HepG2 (cell line): ENCODE measurements around the gene GNAL. TPM values are rescaled to one million over a fixed set of nuclear protein-coding genes. Genes with fewer than 3 reads are reported as not detected.

ENCODE experiments used
- CENPBD1 ChIP-seq: sonication (generic); formaldehyde crosslinking; IDR thresholded peaks from 2 replicates; pipeline ENCODE4 v1.8.0; 2022; ENCODE audit warnings: missing genetic modification reagents, low read depth, mild to moderate bottlenecking, borderline replicate concordance
- FOXP4 ChIP-seq: sonication (generic); formaldehyde crosslinking; IDR thresholded peaks from 2 replicates; pipeline ENCODE4 v1.4.0; 2020; ENCODE audit warnings: missing genetic modification reagents
- GATAD2A ChIP-seq: IDR thresholded peaks from 2 replicates; pipeline ENCODE4 v1.6.1; 2016
- IKZF5 ChIP-seq: IDR thresholded peaks from 2 replicates; pipeline ENCODE4 v1.6.1; 2018; ENCODE audit warnings: missing genetic modification reagents, mild to moderate bottlenecking, missing compliant biosample characterization
- MTF2 ChIP-seq: sonication (generic); formaldehyde crosslinking; IDR thresholded peaks from 2 replicates; pipeline ENCODE4 v1.5.0; 2020; ENCODE audit warnings: missing genetic modification reagents, borderline replicate concordance
- SMAD9 ChIP-seq: sonication (generic); formaldehyde crosslinking; IDR thresholded peaks from 2 replicates; pipeline ENCODE4 v1.5.1; 2020; ENCODE audit warnings: mild to moderate bottlenecking, missing genetic modification reagents
- ZBTB4 ChIP-seq: sonication (generic); formaldehyde crosslinking; IDR thresholded peaks from 2 replicates; pipeline ENCODE4 v1.4.0; 2020; ENCODE audit warnings: missing genetic modification reagents, mild to moderate bottlenecking, borderline replicate concordance
- ZFP36L2 ChIP-seq: sonication (generic); formaldehyde crosslinking; IDR thresholded peaks from 2 replicates; pipeline ENCODE4 v1.4.0; 2020; ENCODE audit warnings: missing genetic modification reagents
- ZNF280D ChIP-seq: sonication (generic); formaldehyde crosslinking; IDR thresholded peaks from 2 replicates; pipeline ENCODE4 v1.5.1; 2020; ENCODE audit warnings: mild to moderate bottlenecking, missing genetic modification reagents
- ZNF543 ChIP-seq: sonication (generic); formaldehyde crosslinking; IDR thresholded peaks from 2 replicates; pipeline ENCODE4 v1.4.0; 2020; ENCODE audit warnings: mild to moderate bottlenecking, missing genetic modification reagents
- ZNF564 ChIP-seq: sonication (generic); formaldehyde crosslinking; IDR thresholded peaks from 2 replicates; pipeline ENCODE4 v1.8.1; 2023; ENCODE audit warnings: mild to moderate bottlenecking, missing genetic modification reagents
- ZNF710 ChIP-seq: sonication (generic); formaldehyde crosslinking; IDR thresholded peaks from 2 replicates; pipeline ENCODE4 v1.5.0; 2020; ENCODE audit warnings: mild to moderate bottlenecking, missing genetic modification reagents, borderline replicate concordance
- ZNF773 ChIP-seq: sonication (generic); formaldehyde crosslinking; IDR thresholded peaks from 2 replicates; pipeline ENCODE4 v1.4.0; 2020; ENCODE audit warnings: missing genetic modification reagents, borderline replicate concordance
- ZNF841 ChIP-seq: sonication (generic); formaldehyde crosslinking; IDR thresholded peaks from 2 replicates; pipeline ENCODE4 v1.8.1; 2023; ENCODE audit warnings: missing genetic modification reagents, borderline replicate concordance
- ZNF883 ChIP-seq: sonication (generic); formaldehyde crosslinking; IDR thresholded peaks from 2 replicates; pipeline ENCODE4 v1.5.1; 2020; ENCODE audit warnings: mild to moderate bottlenecking, missing genetic modification reagents; ENCODE audit errors: not compliant biosample characterization
- ZSCAN22 ChIP-seq: sonication (generic); formaldehyde crosslinking; IDR thresholded peaks from 2 replicates; pipeline ENCODE4 v1.4.0; 2020; ENCODE audit warnings: mild to moderate bottlenecking, missing genetic modification reagents
- polyA plus RNA-seq, 8 experiments: library from polyadenylated mRNA; depleted of rRNA in 3 of 8; stranded (reverse) in 7 of 8; unstranded in 1 of 8; fragments of >200 nt; fragmentation: Illumina TruSeq in 4 of 8; extraction: Trizol in 4 of 8; gene quantifications; 2 replicates each; pipeline versions ENCODE4 v1.2.1 to v1.2.3, GENCODE V29; 2011 to 2016; ENCODE audit warnings: low read depth in 4 of 8, missing spikeins in 1 of 8, mixed read lengths in 1 of 8; ENCODE audit not compliant: insufficient read depth in 1 of 8
- total RNA-seq, 5 experiments: library from RNA; depleted of rRNA; stranded (reverse); fragments of >200 nt; fragmentation: Illumina TruSeq; extraction: Trizol; gene quantifications; 2 replicates each; pipeline ENCODE4 v1.2.3, GENCODE V29; 2016; ENCODE audit warnings: low read depth in 1 of 5

The GNAL gene
- total and polyA plus RNA-seq, 2 of the 13 experiments (the other 11 are each of a cell fraction or from before 2014, with no cell fraction given) = 0.87 to 1.4 TPM

- TF ChIP-seq IKZF5 (CRISPR knock-in tag) (peak; percentile 84), FOXP4 (CRISPR knock-in tag) (peak; percentile 59), CENPBD1 (CRISPR knock-in tag) (0 out of 2 replicates have a peak, but pooled peaks have one; percentile 75), ZNF710 (no peak; the same call in 1 of the 2 replicates), ZNF543 (CRISPR knock-in tag) (peak; percentile 78; the same call in 1 of the 2 replicates), GATAD2A (CRISPR knock-in tag) (peak; percentile 72), ZNF280D (CRISPR knock-in tag) (no peak), SMAD9 (CRISPR knock-in tag) (no peak), ZBTB4 (CRISPR knock-in tag) (peak; percentile 91; the same call in 1 of the 2 replicates), ZNF564 (CRISPR knock-in tag) (0 out of 2 replicates have a peak, but pooled peaks have one; percentile 33), ZFP36L2 (CRISPR knock-in tag) (no peak), MTF2 (CRISPR knock-in tag) (no peak), ZSCAN22 (CRISPR knock-in tag) (no peak), ZNF841 (CRISPR knock-in tag) (no peak), ZNF773 (CRISPR knock-in tag) (peak; percentile 11; the same call in 1 of the 2 replicates), ZNF883 (CRISPR knock-in tag) (peak; percentile 45)
Observed at GRCh38 chr18:11851146-11851805, 162.2 kb downstream of the GNAL start, which contains the start of gene CHMP1B (continued).
